Adrenal gland (tissue), 12 donors: ENCODE data around the gene ADNP2. TPM values are rescaled to one million over a fixed set of nuclear protein-coding genes. Genes with fewer than 3 reads are reported as not detected.
A peak's percentile ranks its signal among the peaks of the same experiment; 100 is the strongest.

ENCODE experiments used
- DNase-seq, 7 donors: peaks; one replicate each; pipeline ENCODE4 v3.0.0-alpha.2; 2019 to 2020
- H3K27ac ChIP-seq, 5 donors: fragments of 200-600 bp; sonication (generic) in 4 of 5; 1 replicate in 3 of 5; 2 replicates in 2 of 5; pipeline versions ENCODE4 v1.5.1 to v1.8.0; 2016 to 2020; ENCODE audit warnings: mild to moderate bottlenecking in 1 of 5
- H3K27me3 ChIP-seq: fragments of 200-600 bp; 2 replicates; pipeline ENCODE4 v1.8.0; 2021
- H3K36me3 ChIP-seq, 2 donors: fragments of 200-600 bp; replicated peaks in 1 of 2; 1 replicate in 1 of 2; 2 replicates in 1 of 2; pipeline versions ENCODE4 v1.5.1 to v1.8.0; 2018 to 2022
- H3K4me1 ChIP-seq, 2 donors: fragments of 200-600 bp; replicated peaks in 1 of 2; 1 replicate in 1 of 2; 2 replicates in 1 of 2; pipeline versions ENCODE4 v1.5.1 to v1.8.0; 2018 to 2021
- H3K4me3 ChIP-seq, 4 donors: fragments of 200-600 bp; sonication (generic) in 3 of 4; one replicate each; pipeline ENCODE4 v1.5.1; 2016 to 2018
- H3K9me3 ChIP-seq, 3 donors: fragments of 200-600 bp; sonication (generic) in 1 of 3; replicated peaks in 1 of 3; 1 replicate in 2 of 3; 2 replicates in 1 of 3; pipeline versions ENCODE4 v1.5.1 to v1.8.0; 2016 to 2021
- CTCF ChIP-seq, 6 experiments: fragments of 450-650 bp in 4 of 6; fragments of 200-600 bp in 2 of 6; sonication (generic) in 1 of 6; IDR thresholded peaks; 1 replicate in 5 of 6; 2 replicates in 1 of 6; pipeline versions ENCODE4 v1.5.1 to v1.8.0; 2016 to 2021; ENCODE audit warnings: antibody characterized with exemption in 6 of 6, mild to moderate bottlenecking in 2 of 6, moderate library complexity in 1 of 6
- POLR2A ChIP-seq, 2 donors: fragments of 450-650 bp; IDR thresholded peaks; one replicate each; pipeline ENCODE4 v1.6.1; 2017; ENCODE audit warnings: antibody characterized with exemption in 2 of 2, mild to moderate bottlenecking in 2 of 2, moderate library complexity in 1 of 2
- WGBS, 4 donors: extraction: QIAGEN DNeasy Blood & Tissue Kit in 2 of 4; methylation state at CpG; one replicate each; pipeline versions ENCODE4 v1.1.5 to v1.1.7; 2013 to 2017; 5-methylcytosine and 5-hydroxymethylcytosine counted together
- intact Hi-C, 2 donors: fragments of 100-400 bp; cut with DNase I; formaldehyde crosslinking; loops; one replicate each; pipeline versions ENCODE4 v1.14.1 to v1.15.0; 2022 to 2023
- polyA plus RNA-seq, 3 donors: library from polyadenylated mRNA; stranded (reverse); fragments of 200-250 nt in 2 of 3; fragments of 350-450 nt in 1 of 3; fragmentation: Illumina TruSeq in 1 of 3; extraction: RNeasy Lipid Tissue Mini Kit (QIAGEN cat#74804) in 1 of 3; gene quantifications; one replicate each; pipeline ENCODE4 v1.2.3, GENCODE V29; 2013 to 2014
- total RNA-seq, 9 donors: library from RNA; depleted of rRNA in 4 of 9; stranded (reverse); fragments of >200 nt in 4 of 9; fragments of 120-200 nt in 1 of 9; fragmentation: NEBNext Ultra II Directional in 1 of 9; extraction: Animal tissue kit (Norgen Biotek cat#: 25700) in 1 of 9; gene quantifications; one replicate each; pipeline versions ENCODE4 v1.1.0 to v1.2.4, GENCODE V29; 2013 to 2023
- donor health status: healthy with polysubstance abuse.
- donor health status: Bipolar disorder and iron deficiency.
- donor health status: DM: yes; HTN: yes; CAD: no.
- donor health status: DM: no; HTN: no; CAD: no.
- donor health status: DM: no; HTN: no; CAD: no.
- donor health status: DM: yes; HTN: yes; CAD: no.

The ADNP2 gene
- total and polyA plus RNA-seq, 12 donors = 4.7 to 18.3 (median 10.7) TPM

GRCh38 chr18:80140455-80140985, 31.5 kb downstream of the ADNP2 start:
- H3K4me1 ChIP-seq = no peaks in the 10 kb centered on the region
- H3K27me3 ChIP-seq = no peaks in the 10 kb centered on the region
- 95 to 100% (median 96%) methylated on average over 5 of the region's 5 CpGs for WGBS, 4 donors
- no peak overlapping the region for H3K4me3 ChIP-seq
- TF ChIP-seq POLR2A (IDR thresholded peaks at IDR 0.05) (no peak), CTCF (IDR thresholded peaks at IDR 0.05) (no peak)
- DNase-seq = no peak
- no peaks in the 10 kb centered on the region for H3K9me3 ChIP-seq
- no peak overlapping the region for H3K27ac ChIP-seq
- intact Hi-C loops = no loop called here
- peaks cover 0 to 27% of the 10 kb centered on the region in 2 donors for H3K36me3 ChIP-seq

GRCh38 chr18:80143881-80144280, 34.8 kb downstream of the ADNP2 start:
- H3K36me3 ChIP-seq = no peaks in the 10 kb centered on the region
- intact Hi-C loops = no loop called here
- no peaks in the 10 kb centered on the region for H3K9me3 ChIP-seq
- no peak for DNase-seq
- no peaks in the 10 kb centered on the region for H3K27me3 ChIP-seq
- H3K4me1 ChIP-seq = peaks cover 2% of the 10 kb centered on the region in 2 donors
- H3K4me3 ChIP-seq = no peak overlapping the region
- WGBS, 4 donors = 62 to 83% (median 66%) methylated on average over 2 of the region's 2 CpGs
- TF ChIP-seq POLR2A (IDR thresholded peaks at IDR 0.05) = no peak
- no peak for TF ChIP-seq CTCF (IDR thresholded peaks at IDR 0.05)
- H3K27ac ChIP-seq = no peak overlapping the region

GRCh38 chr18:80145196-80145804, 36.2 kb downstream of the ADNP2 start:
- H3K4me3 ChIP-seq = no peak overlapping the region
- DNase-seq = no peak
- TF ChIP-seq CTCF (IDR thresholded peaks at IDR 0.05) = no peak
- intact Hi-C loops = no loop called here
- H3K27me3 ChIP-seq = no peaks in the 10 kb centered on the region
- H3K9me3 ChIP-seq = no peaks in the 10 kb centered on the region
- peaks cover 2 to 6% of the 10 kb centered on the region in 2 donors for H3K4me1 ChIP-seq
- H3K27ac ChIP-seq = no peak overlapping the region
- 82 to 88% (median 84%) methylated on average over 5 of the region's 5 CpGs for WGBS, 4 donors
- no peaks in the 10 kb centered on the region for H3K36me3 ChIP-seq

- no peaks in the 10 kb centered on the region for H3K36me3 ChIP-seq
- H3K27me3 ChIP-seq = no peaks in the 10 kb centered on the region
- peaks cover 2 to 6% of the 10 kb centered on the region in 2 donors for H3K4me1 ChIP-seq
- DNase-seq = peak in 2 of 7 donors; percentile 34 to 38
- TF ChIP-seq CTCF (IDR thresholded peaks at IDR 0.05) (no peak), POLR2A (IDR thresholded peaks at IDR 0.05) (no peak)
- intact Hi-C loops = no loop called here
- 25 to 38% (median 27%) methylated on average over 11 to 12 of the region's 12 CpGs for WGBS, 4 donors
- no peaks in the 10 kb centered on the region for H3K9me3 ChIP-seq
- peak overlapping the region in 2 of 4 donors; percentile 17 to 70 for H3K4me3 ChIP-seq
- H3K27ac ChIP-seq = peak overlapping the region in 3 of 5 donors; percentile 13 to 82 (median 62)
Measured at GRCh38 chr18:80147037-80147417, 38.0 kb downstream of the ADNP2 start.
